ENCODE measurements around the gene SMDT1. TPM values are rescaled to one million over a fixed set of nuclear protein-coding genes. Genes with fewer than 3 reads are reported as not detected.

The SMDT1 gene
- polyA plus RNA-seq, 2 of the 4 experiments (the other 2 are of a cell fraction) = 25.3 to 27.1 TPM

GRCh38 chr22:42072606-42073330, 6.7 kb upstream of the SMDT1 start:
- Histone ChIP-seq H3K9me3 (peaks cover 7% of the 10 kb centered on the region; the same call in 1 of the 3 replicates), H3K4me2 (no peak overlapping the region), H3K27ac (no peak overlapping the region), H3K4me3 (no peak overlapping the region), H3K4me1 (peaks cover 6% of the 10 kb centered on the region; the same call in 1 of the 3 replicates)
- CTCF ChIA-PET = no interaction called here
- ATAC-seq (no peak), FAIRE-seq (no peak), DNase-seq (ENCODE audit: low read depth in 1 of 2, low spot score in 1 of 2) (no peak)
- TF ChIP-seq BHLHE40 (IDR thresholded peaks at IDR 0.05; ENCODE audit: low read depth, low read length) (no peak), ZNF302 (CRISPR knock-in tag; IDR thresholded peaks at IDR 0.05) (no peak), ZSCAN20 (CRISPR knock-in tag; IDR thresholded peaks at IDR 0.05) (no peak), PHF8 (IDR thresholded peaks at IDR 0.05; ENCODE audit: borderline replicate concordance, low read depth) (no peak), HOXB5 (CRISPR knock-in tag; IDR thresholded peaks at IDR 0.05) (no peak), EHMT2 (IDR thresholded peaks at IDR 0.05; ENCODE audit: low read depth) (no peak), KDM1A (IDR thresholded peaks at IDR 0.05; ENCODE audit: low read depth) (no peak), HOXA7 (CRISPR knock-in tag; IDR thresholded peaks at IDR 0.05) (no peak), JUN (IDR thresholded peaks at IDR 0.05) (no peak)
- WGBS (ENCODE audit: missing lambda C conversion rate) = 80% methylated on average over 8 of the region's 8 CpGs
- POLR2A ChIA-PET = no interaction called here

DNA sequence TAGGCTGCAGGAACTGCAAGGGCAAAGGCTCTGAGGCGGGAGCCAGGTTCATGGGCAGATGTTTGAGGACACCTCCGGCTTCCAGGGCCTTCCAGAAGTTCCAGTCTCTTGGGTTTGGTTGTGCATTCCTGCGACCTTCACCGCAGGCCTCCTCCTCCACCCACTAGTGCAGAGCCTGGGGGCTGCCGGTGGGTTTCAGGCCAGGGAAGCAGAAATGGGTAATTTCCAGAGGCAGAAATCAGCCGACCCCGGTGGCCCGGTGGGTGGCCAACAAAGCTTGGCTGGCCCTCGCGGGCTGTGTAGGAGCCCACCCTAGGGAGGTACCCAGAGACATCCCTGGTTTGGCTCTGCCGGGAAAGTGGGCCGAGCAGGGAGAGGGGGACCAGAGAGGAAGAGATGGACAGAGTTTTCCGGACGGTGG, 5.9 kb upstream of the SMDT1 start:
- Histone ChIP-seq H3K27ac (no peak overlapping the region), H3K4me1 (peaks cover 6% of the 10 kb centered on the region; the same call in 1 of the 3 replicates), H3K4me3 (no peak overlapping the region), H3K9me3 (peaks cover 7% of the 10 kb centered on the region; the same call in 1 of the 3 replicates), H3K4me2 (no peak overlapping the region)
- no peak for TF ChIP-seq SREBF2 (IDR thresholded peaks at IDR 0.05)
- TF ChIP-seq, protein P1, sequence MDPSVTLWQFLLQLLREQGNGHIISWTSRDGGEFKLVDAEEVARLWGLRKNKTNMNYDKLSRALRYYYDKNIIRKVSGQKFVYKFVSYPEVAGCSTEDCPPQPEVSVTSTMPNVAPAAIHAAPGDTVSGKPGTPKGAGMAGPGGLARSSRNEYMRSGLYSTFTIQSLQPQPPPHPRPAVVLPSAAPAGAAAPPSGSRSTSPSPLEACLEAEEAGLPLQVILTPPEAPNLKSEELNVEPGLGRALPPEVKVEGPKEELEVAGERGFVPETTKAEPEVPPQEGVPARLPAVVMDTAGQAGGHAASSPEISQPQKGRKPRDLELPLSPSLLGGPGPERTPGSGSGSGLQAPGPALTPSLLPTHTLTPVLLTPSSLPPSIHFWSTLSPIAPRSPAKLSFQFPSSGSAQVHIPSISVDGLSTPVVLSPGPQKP (IDR thresholded peaks at IDR 0.05; ENCODE audit: low read depth, low read length) = no peak
- no peak for TF ChIP-seq TFCP2L1 (CRISPR knock-in tag; IDR thresholded peaks at IDR 0.05)
- TF ChIP-seq EHMT2 (IDR thresholded peaks at IDR 0.05; ENCODE audit: low read depth) = no peak
- TF ChIP-seq TP53 (CRISPR knock-in tag; IDR thresholded peaks at IDR 0.05) = no peak
- TF ChIP-seq KDM1A (IDR thresholded peaks at IDR 0.05; ENCODE audit: low read depth) = no peak
- no peak for TF ChIP-seq HES2 (IDR thresholded peaks at IDR 0.05)
- TF ChIP-seq NPAS2 (CRISPR knock-in tag; IDR thresholded peaks at IDR 0.05; ENCODE audit: borderline replicate concordance) = no peak
- TF ChIP-seq BCL3 (IDR thresholded peaks at IDR 0.05) = no peak
- TF ChIP-seq, protein P2, sequence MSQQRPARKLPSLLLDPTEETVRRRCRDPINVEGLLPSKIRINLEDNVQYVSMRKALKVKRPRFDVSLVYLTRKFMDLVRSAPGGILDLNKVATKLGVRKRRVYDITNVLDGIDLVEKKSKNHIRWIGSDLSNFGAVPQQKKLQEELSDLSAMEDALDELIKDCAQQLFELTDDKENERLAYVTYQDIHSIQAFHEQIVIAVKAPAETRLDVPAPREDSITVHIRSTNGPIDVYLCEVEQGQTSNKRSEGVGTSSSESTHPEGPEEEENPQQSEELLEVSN (IDR thresholded peaks at IDR 0.05; ENCODE audit: borderline replicate concordance, low read depth) = no peak
- POLR2A ChIA-PET = no interaction called here
- DNase-seq (ENCODE audit: low read depth in 1 of 2, low spot score in 1 of 2) (no peak), FAIRE-seq (no peak), ATAC-seq (no peak)
- WGBS (ENCODE audit: missing lambda C conversion rate) = 91% methylated on average over 9 of the region's 14 CpGs
- CTCF ChIA-PET = no interaction called here

- H3K27ac ChIP-seq = no peak within 1 kb of the TSS
- peaks cover 9% of the 10 kb centered on the region; the same call in 2 of the 3 replicates for H3K4me1 ChIP-seq
- FAIRE-seq (no peak), ATAC-seq (no peak), DNase-seq (ENCODE audit: low read depth in 1 of 2, low spot score in 1 of 2) (no peak)
- no peak within 1 kb of the TSS for H3K4me3 ChIP-seq
- no peak for TF ChIP-seq CHD2 (IDR thresholded peaks at IDR 0.05; ENCODE audit: low read length, partially characterized antibody)
- no peak for TF ChIP-seq POLR2AphosphoS2 (conservative IDR thresholded peaks at IDR 0.05; ENCODE audit: low read length)
- TF ChIP-seq, protein P1 (IDR thresholded peaks at IDR 0.05; ENCODE audit: low read depth, low read length) = no peak
- peaks cover 7% of the 10 kb centered on the region; the same call in 1 of the 3 replicates for H3K9me3 ChIP-seq
- 46% methylated on average over 8 of the region's 55 CpGs for WGBS (ENCODE audit: missing lambda C conversion rate)
- H3K4me2 ChIP-seq = no peak within 1 kb of the TSS
- CTCF ChIA-PET = no interaction called here
- POLR2A ChIA-PET = no interaction called here
Measured at GRCh38 chr22:42074132-42074811, 5.2 kb upstream of the SMDT1 start, which contains the start of gene PHETA2. Gene PHETA2 (plus strand): TSS chr22:42074248. CDS start chr22:42077294, 3,046 bp downstream.
